GM18873 (cell line): Measurements from ENCODE around the gene IL17C.
"Not testable (repeated sequence)": the region's sequence is repeated elsewhere in the genome, so short reads cannot be mapped to it uniquely, and the experiment has no call there.

Experiments
- ATAC-seq: cut with Tn5 transposase; IDR thresholded peaks from one replicate; pipeline ENCODE4 v1.9.1; 2021; ENCODE audit warnings: mild to moderate bottlenecking, moderate library complexity, moderate number of reproducible peaks; ENCODE audit not compliant: unreplicated experiment, low FRiP score

IL17C gene

GRCh38 chr16:88608076-88608475 lies 30.3 kb upstream of the IL17C start:
- no peak for ATAC-seq

- not testable (repeated sequence) for ATAC-seq
Observed at GRCh38 chr16:88609426-88609825, 28.9 kb upstream of the IL17C start.

- ATAC-seq: no peak
Observed at GRCh38 chr16:88610080-88610479, 28.3 kb upstream of the IL17C start.

- ATAC-seq: no peak
Observed at GRCh38 chr16:88610909-88611812, 27.2 kb upstream of the IL17C start.

GRCh38 chr16:88613293-88613692 lies 25.1 kb upstream of the IL17C start:
- no peak for ATAC-seq

GRCh38 chr16:88613911-88614817 lies 24.2 kb upstream of the IL17C start:
- no peak for ATAC-seq

GRCh38 chr16:88614818-88615580 lies 23.4 kb upstream of the IL17C start:
- ATAC-seq: no peak

GRCh38 chr16:88616320-88616719 lies 22.1 kb upstream of the IL17C start:
- no peak for ATAC-seq

- no peak for ATAC-seq
Observed at GRCh38 chr16:88616736-88617135, 21.6 kb upstream of the IL17C start.

GRCh38 chr16:88617268-88618031 lies 20.9 kb upstream of the IL17C start:
- ATAC-seq: no peak

- ATAC-seq: no peak
Observed at GRCh38 chr16:88618182-88618955, 20.0 kb upstream of the IL17C start.

- no peak for ATAC-seq
Observed at GRCh38 chr16:88618956-88619667, 19.3 kb upstream of the IL17C start.

- ATAC-seq: no peak
Observed at GRCh38 chr16:88619859-88620815, 18.2 kb upstream of the IL17C start.

- no peak for ATAC-seq
Observed at GRCh38 chr16:88622125-88622524, 16.2 kb upstream of the IL17C start.

- ATAC-seq: no peak
Observed at GRCh38 chr16:88622866-88623265, 15.5 kb upstream of the IL17C start.

GRCh38 chr16:88623858-88624257 lies 14.5 kb upstream of the IL17C start:
- no peak for ATAC-seq

GRCh38 chr16:88624481-88624880 lies 13.9 kb upstream of the IL17C start:
- no peak for ATAC-seq
